HCT116 (cell line): ENCODE results near the gene PAEP.
"Not testable (repeated sequence)": the region's sequence is repeated elsewhere in the genome, so short reads cannot be mapped to it uniquely, and the experiment has no call there.

Source experiments
- CEBPB ChIP-seq: IDR thresholded peaks from 2 replicates; pipeline ENCODE4 v1.6.1; 2012; ENCODE audit warnings: low read depth
- CTCF ChIP-seq, 3 experiments: fragments of 200-600 bp in 1 of 3; sonication (generic) in 1 of 3; IDR thresholded peaks in 2 of 3; conservative IDR thresholded peaks in 1 of 3; 2 replicates each; pipeline ENCODE4 v1.5.1; 2012 to 2017; ENCODE audit warnings: low read depth in 2 of 3, low read length in 2 of 3, antibody characterized with exemption in 1 of 3, borderline replicate concordance in 1 of 3, control low read depth in 1 of 3, mild to moderate bottlenecking in 1 of 3, mixed read lengths in 1 of 3, mixed run types in 1 of 3, moderate library complexity in 1 of 3; ENCODE audit not compliant: insufficient read depth in 1 of 3
- EZH2 ChIP-seq: fragments of 200-600 bp; sonication (generic); IDR thresholded peaks from 2 replicates; pipeline ENCODE4 v1.6.1; 2017; ENCODE audit warnings: antibody characterized with exemption, mixed run types
- EZH2phosphoT487 ChIP-seq: fragments of 200-600 bp; IDR thresholded peaks from 2 replicates; pipeline ENCODE4 v1.6.1; 2018; ENCODE audit warnings: antibody characterized with exemption, borderline replicate concordance
- POLR2A ChIP-seq: IDR thresholded peaks from 2 replicates; pipeline ENCODE4 v1.7.0; 2011; ENCODE audit warnings: borderline replicate concordance; ENCODE audit not compliant: insufficient read depth, insufficient read length; ENCODE audit errors: extremely low read depth
- SRF ChIP-seq: IDR thresholded peaks from 2 replicates; pipeline ENCODE4 v1.6.1; 2012; ENCODE audit warnings: low read depth
- TCF7L2 ChIP-seq: IDR thresholded peaks from 2 replicates; pipeline ENCODE4 v1.7.0; 2011; ENCODE audit warnings: borderline replicate concordance, inconsistent platforms; ENCODE audit not compliant: insufficient read depth, insufficient read length; ENCODE audit errors: extremely low read depth
- ZFX ChIP-seq: fragments of 450-650 bp; IDR thresholded peaks from 2 replicates; pipeline ENCODE4 v1.6.1; 2017

DNA sequence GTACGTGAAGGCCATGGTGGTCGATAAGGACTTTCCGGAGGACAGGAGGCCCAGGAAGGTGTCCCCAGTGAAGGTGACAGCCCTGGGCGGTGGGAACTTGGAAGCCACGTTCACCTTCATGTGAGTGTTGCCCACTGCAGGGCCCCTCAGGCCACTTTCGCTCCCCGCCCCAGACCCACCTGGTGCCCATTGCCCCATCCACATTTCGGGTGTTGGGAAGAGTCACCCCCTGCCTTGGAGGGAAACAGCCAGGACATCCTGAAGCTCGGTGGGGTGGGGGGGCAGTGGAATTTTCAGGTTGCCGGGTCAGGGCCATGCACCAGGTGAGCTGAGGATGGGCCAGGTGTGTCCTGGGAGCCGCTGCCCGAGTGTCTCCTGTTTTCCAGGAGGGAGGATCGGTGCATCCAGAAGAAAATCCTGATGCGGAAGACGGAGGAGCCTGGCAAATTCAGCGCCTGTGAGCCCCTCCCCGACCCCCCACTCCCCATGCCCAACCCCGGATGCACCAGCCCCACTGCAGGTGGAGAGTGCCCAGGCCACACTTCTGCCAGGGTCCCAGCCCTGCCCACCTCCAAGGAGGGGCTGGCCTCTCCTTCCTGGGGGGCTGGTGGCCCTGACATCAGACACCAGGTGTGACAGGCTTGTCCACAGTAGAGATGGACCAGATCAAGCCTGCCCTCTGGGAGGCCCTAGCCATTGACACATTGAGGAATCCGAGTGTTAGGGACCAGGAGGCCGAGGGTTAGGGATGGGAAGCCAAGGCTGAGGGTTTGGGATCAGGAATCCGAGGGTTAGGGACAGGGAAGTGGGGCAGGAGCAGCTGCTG lies 14.6 kb upstream of the PAEP start:
- TF ChIP-seq CTCF (IDR thresholded peaks at IDR 0.05 in 2 of 3, conservative IDR thresholded peaks at IDR 0.05 in 1 of 3; ENCODE audit: borderline replicate concordance in 1 of 3, insufficient read depth in 1 of 3, low read depth in 2 of 3, low read length in 2 of 3); ZFX; POLR2A; SRF; EZH2phosphoT487; EZH2; CEBPB; TCF7L2: not testable (repeated sequence)
